PC-9 (cell line): ENCODE data around the gene YEATS2. TPM values are rescaled to one million over a fixed set of nuclear protein-coding genes. Genes with fewer than 3 reads are reported as not detected.

Experiments
- BruUV-seq: library from RNA; stranded (reverse); fragments of 400-500 nt; replicated peaks from 2 replicates; lab custom pipeline; 2021; lab: Mats Ljungman, UMichigan
- CTCF ChIA-PET: fragments of 300-600 bp; sonication (Branson Sonifier 250); formaldehyde crosslinking; loops from one replicate; lab custom pipeline; 2022; ENCODE audit warnings: antibody characterized with exemption; lab: Charles Lee
- POLR2A ChIA-PET: fragments of 300-600 bp; sonication (Branson Sonifier 250); formaldehyde crosslinking; loops from one replicate; lab custom pipeline; 2022; ENCODE audit warnings: antibody characterized with exemption; ENCODE audit not compliant: unreplicated experiment; lab: Charles Lee
- DNase-seq, 2 experiments: peaks; one replicate each; pipeline versions ENCODE4 v3.0.0 to v3.0.0-alpha.2; 2015 to 2022; ENCODE audit warnings: mixed read lengths in 1 of 2
- H2AFZ ChIP-seq: fragments of 200-600 bp; sonication (generic); 2 replicates; pipeline ENCODE4 v1.8.1; 2017; ENCODE audit warnings: antibody characterized with exemption
- H3F3A ChIP-seq: fragments of 200-600 bp; sonication (generic); 2 replicates; pipeline ENCODE4 v1.8.1; 2017; ENCODE audit warnings: antibody characterized with exemption, mild to moderate bottlenecking, low read depth; ENCODE audit not compliant: insufficient read depth
- H3K27ac ChIP-seq: fragments of 200-600 bp; sonication (generic); 2 replicates; pipeline ENCODE4 v1.6.1; 2016; ENCODE audit warnings: mixed run types
- H3K27me3 ChIP-seq: fragments of 200-600 bp; sonication (generic); 2 replicates; pipeline ENCODE4 v1.6.1; 2016; ENCODE audit warnings: low read depth, mixed run types; ENCODE audit not compliant: insufficient read depth
- H3K36me3 ChIP-seq: fragments of 200-600 bp; sonication (generic); 2 replicates; pipeline ENCODE4 v1.6.1; 2016; ENCODE audit warnings: low read depth, mixed run types
- H3K4me1 ChIP-seq: fragments of 200-600 bp; sonication (generic); replicated peaks from 2 replicates; pipeline ENCODE4 v1.6.1; 2016; ENCODE audit warnings: mixed run types; ENCODE audit not compliant: insufficient read depth
- H3K4me2 ChIP-seq: fragments of 200-600 bp; sonication (generic); 2 replicates; pipeline ENCODE4 v1.6.1; 2017; ENCODE audit warnings: mixed run types
- H3K4me3 ChIP-seq: fragments of 200-600 bp; sonication (generic); 2 replicates; pipeline ENCODE4 v1.6.1; 2016; ENCODE audit warnings: mixed run types
- H3K79me2 ChIP-seq: fragments of 200-600 bp; sonication (generic); 2 replicates; pipeline ENCODE4 v1.6.1; 2017; ENCODE audit warnings: low read depth, mixed run types
- H3K9me2 ChIP-seq: fragments of 200-600 bp; sonication (generic); 2 replicates; pipeline ENCODE4 v1.8.1; 2017; ENCODE audit warnings: mild to moderate bottlenecking; ENCODE audit not compliant: insufficient read depth
- H3K9me3 ChIP-seq: fragments of 200-600 bp; sonication (generic); 2 replicates; pipeline ENCODE4 v1.8.1; 2016; ENCODE audit warnings: low read depth; ENCODE audit not compliant: insufficient read depth
- H4K20me1 ChIP-seq: fragments of 200-600 bp; sonication (generic); 2 replicates; pipeline ENCODE4 v1.8.1; 2017; ENCODE audit not compliant: insufficient read depth
- CTCF ChIP-seq: fragments of 200-600 bp; sonication (generic); conservative IDR thresholded peaks from 2 replicates; pipeline ENCODE4 v1.6.1; 2017; ENCODE audit warnings: mixed run types, antibody characterized with exemption, mild to moderate bottlenecking, moderate library complexity
- EZH2 ChIP-seq: fragments of 200-600 bp; sonication (generic); IDR thresholded peaks from 2 replicates; pipeline ENCODE4 v1.8.0; 2017; ENCODE audit warnings: antibody characterized with exemption, low read depth
- intact Hi-C: fragments of 100-400 bp; cut with micrococcal nuclease; formaldehyde crosslinking; loops from one replicate; pipeline ENCODE4 v1.10.0; 2022; ENCODE audit not compliant: unreplicated experiment
- total RNA-seq: library from RNA; stranded (reverse); gene quantifications from 2 replicates; pipeline ENCODE4 v1.2.3, GENCODE V29; 2021

YEATS2 gene
- total RNA-seq, 1 experiment from 2014 or later: 37.2 TPM

- Histone ChIP-seq H3K27ac (no peak overlapping the region), H4K20me1 (no peaks in the 10 kb centered on the region), H3F3A (no peaks in the 10 kb centered on the region), H3K9me3 (no peaks in the 10 kb centered on the region), H2AFZ (no peak overlapping the region), H3K36me3 (no peaks in the 10 kb centered on the region), H3K4me2 (no peak overlapping the region), H3K9me2 (no peaks in the 10 kb centered on the region), H3K4me3 (no peak overlapping the region), H3K79me2 (no peaks in the 10 kb centered on the region), H3K4me1 (no peaks in the 10 kb centered on the region), H3K27me3 (no peaks in the 10 kb centered on the region)
- intact Hi-C loops: no loop called here
- no TSS peak for BruUV-seq
- DNase-seq: no peak
- POLR2A ChIA-PET: no interaction called here
- no peak for TF ChIP-seq CTCF
- CTCF ChIA-PET: interaction anchor here (0.6 kb wide), 1 partner anchor 79 kb away, joined by 7 read pairs; no protein-coding TSS in a partner anchor
These were observed 118.0 kb downstream of the YEATS2 start for GRCh38 chr3:183815563-183815940.

- H3K4me2 ChIP-seq: no peak overlapping the region
- H3K36me3 ChIP-seq: no peaks in the 10 kb centered on the region
- no peak overlapping the region for H3K4me3 ChIP-seq
- H3K79me2 ChIP-seq: no peaks in the 10 kb centered on the region
- H3F3A ChIP-seq: no peaks in the 10 kb centered on the region
- no peaks in the 10 kb centered on the region for H3K9me3 ChIP-seq
- intact Hi-C loops: no loop called here
- no TSS peak for BruUV-seq
- no peak overlapping the region for H2AFZ ChIP-seq
- H3K9me2 ChIP-seq: no peaks in the 10 kb centered on the region
- DNase-seq: no peak
- H3K27me3 ChIP-seq: no peaks in the 10 kb centered on the region
- CTCF ChIA-PET: interaction anchor here (0.6 kb wide), 1 partner anchor 79 kb away, joined by 7 read pairs; no protein-coding TSS in a partner anchor
- POLR2A ChIA-PET: no interaction called here
- H4K20me1 ChIP-seq: no peaks in the 10 kb centered on the region
- TF ChIP-seq EZH2: no peak
- no peak for TF ChIP-seq CTCF
- H3K27ac ChIP-seq: no peak overlapping the region
- H3K4me1 ChIP-seq: no peaks in the 10 kb centered on the region
These were observed 118.4 kb downstream of the YEATS2 start for GRCh38 chr3:183815951-183816475.

GRCh38 chr3:183816681-183817510 is 119.3 kb downstream of the YEATS2 start:
- TSS peak; percentile 12 for BruUV-seq
- CTCF ChIA-PET: no interaction called here
- DNase-seq: no peak

More at GRCh38 chr3:183816681-183817510, 119.3 kb downstream of the YEATS2 start:
- no peaks in the 10 kb centered on the region for H4K20me1 ChIP-seq
- no peaks in the 10 kb centered on the region for H3K27me3 ChIP-seq
- no peaks in the 10 kb centered on the region for H3K4me1 ChIP-seq
- intact Hi-C loops: no loop called here
- POLR2A ChIA-PET: no interaction called here
- no peaks in the 10 kb centered on the region for H3K9me3 ChIP-seq
- no peak overlapping the region for H2AFZ ChIP-seq
- H3K4me2 ChIP-seq: no peak overlapping the region
- no peaks in the 10 kb centered on the region for H3K79me2 ChIP-seq
- no peak overlapping the region for H3K4me3 ChIP-seq
- no peaks in the 10 kb centered on the region for H3F3A ChIP-seq
- H3K9me2 ChIP-seq: no peaks in the 10 kb centered on the region
- TF ChIP-seq CTCF (no peak), EZH2 (no peak)
- no peak overlapping the region for H3K27ac ChIP-seq
- H3K36me3 ChIP-seq: no peaks in the 10 kb centered on the region
